GM18498 (cell line): ENCODE data around the gene HECW1.
"Not testable (repeated sequence)": the region's sequence is repeated elsewhere in the genome, so short reads cannot be mapped to it uniquely, and the experiment has no call there.

Experiments
- ATAC-seq: cut with Tn5 transposase; IDR thresholded peaks from one replicate; pipeline ENCODE4 v1.9.1; 2021; ENCODE audit warnings: mild to moderate bottlenecking, moderate library complexity; ENCODE audit not compliant: unreplicated experiment

Gene HECW1

DNA sequence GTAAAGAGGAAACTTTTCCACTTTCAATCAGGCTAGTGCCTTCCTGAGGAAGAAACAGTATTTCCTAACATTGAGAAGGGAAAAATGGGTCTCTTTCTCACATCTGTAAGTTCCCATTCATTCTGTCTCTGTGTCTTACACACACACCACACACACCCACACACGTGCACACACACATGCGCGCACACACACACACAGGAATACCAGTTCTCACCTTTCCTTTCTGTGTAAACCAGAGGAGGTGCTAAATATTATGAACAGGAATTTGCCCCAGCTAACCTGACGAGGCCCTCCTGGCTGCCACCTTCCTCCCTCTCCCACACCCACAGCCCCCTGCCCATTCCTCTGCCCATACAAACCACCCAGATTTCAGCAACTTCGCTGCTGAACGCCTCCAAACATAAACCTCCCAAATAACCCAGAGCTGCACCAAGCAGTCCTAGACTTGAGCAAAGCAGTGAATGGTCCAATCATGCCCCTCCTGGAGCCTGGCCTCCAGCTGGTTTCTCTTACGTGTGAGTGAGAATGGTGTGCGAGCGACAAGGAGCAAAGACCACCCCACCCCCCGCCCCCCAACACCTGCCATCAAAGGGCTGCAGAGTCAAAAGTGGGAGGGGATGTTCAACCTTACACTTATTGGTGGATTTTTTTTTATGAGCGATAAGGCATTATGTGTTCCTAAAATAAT is 190.5 kb downstream of the HECW1 start:
- ATAC-seq: no peak

DNA sequence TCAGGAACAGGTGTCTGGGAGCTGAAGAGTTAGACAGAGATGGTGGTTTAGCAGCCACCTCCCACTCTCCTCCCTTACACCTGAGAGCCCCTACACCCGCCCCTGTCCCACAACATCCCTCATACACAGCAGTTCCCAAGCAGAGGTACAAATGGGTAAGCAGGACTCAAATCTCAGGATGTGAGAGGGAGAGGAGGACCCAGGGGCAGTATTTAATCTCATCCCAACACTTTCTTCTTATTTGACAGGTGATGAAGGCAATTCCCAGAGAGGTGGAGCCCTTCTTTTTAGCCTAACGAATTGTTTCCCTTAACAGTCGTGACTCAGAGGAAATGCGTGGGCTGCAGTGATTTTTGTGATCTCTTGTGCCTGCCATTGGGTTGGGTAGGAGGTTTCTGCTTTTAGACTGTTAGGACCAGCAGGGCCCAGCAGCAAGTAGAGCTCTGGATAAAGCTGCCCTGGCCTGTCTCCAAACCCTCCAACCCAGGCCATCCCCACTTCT is 191.3 kb downstream of the HECW1 start:
- ATAC-seq: no peak

DNA sequence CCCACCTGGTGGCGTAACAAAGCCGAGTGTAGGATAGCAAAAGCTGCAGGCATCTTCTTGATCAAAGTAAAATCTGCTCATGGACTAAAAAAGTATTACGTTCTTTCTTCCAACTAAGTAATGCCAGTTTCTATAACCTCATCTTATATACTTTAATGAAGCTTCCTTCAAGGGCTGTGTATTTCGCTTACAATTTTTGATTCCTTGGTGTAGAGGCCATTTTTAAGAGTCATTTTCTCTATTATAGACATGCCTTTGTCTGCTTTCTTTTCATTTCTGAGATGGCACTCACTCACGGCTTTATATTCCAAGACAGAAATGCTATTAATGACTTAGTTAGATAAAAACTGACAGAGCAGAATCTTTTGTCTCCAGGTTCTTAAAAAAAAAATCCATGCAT is 194.0 kb downstream of the HECW1 start:
- ATAC-seq: no peak

DNA sequence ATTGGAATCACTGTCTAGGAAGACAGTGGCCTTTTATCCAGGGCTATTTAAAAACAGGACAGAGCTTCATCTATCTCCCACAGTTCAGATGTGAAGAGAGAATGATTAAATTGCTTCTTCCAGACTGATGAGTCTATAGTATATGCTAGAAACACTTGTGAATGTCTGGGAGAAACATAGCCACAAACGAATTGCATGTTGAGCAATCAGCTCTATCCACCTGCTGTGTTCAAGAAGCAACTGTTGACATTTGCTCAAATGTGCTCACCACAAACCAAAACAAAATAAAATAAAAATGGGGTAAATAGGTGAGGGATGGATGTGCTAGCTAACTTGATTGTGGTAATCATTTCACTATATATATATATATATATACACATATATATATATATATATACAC is 195.1 kb downstream of the HECW1 start:
- ATAC-seq: no peak

DNA sequence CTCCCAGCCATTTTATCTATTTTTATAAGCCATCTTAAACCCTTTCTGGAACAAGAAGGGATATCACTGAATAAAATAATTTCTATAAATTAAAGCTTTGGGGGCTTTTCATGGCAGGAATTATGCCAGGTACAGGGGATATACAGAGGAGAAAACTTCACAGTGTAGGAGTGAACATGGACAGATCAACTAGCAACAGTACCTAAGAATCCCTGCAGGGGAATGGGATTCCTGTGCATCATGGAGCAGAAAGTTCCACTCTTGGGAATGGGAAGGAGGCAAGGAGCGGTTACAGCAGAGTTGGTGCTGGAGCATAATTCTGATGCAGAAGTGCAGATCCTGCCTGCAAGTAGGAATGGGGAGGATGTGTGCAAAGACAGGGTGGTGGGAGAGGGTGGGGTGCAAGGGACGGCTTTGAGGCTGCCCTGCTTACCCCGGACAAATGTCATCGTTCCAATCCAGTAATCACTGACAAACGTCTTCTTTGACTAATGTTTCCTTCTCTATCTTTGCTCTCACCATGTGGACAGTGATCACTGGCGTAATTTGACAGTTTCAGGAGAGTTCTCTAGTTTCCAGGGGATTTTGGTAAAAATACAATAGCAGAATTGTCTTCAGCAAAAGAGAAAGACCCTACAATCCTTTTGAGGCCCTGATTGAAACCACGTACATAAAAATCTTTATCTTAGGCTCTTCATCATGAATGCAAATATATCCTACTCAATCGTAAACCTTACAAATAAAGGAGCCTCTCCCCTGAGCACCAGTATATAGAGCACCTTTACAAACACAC is 196.7 kb downstream of the HECW1 start:
- ATAC-seq: no peak

DNA sequence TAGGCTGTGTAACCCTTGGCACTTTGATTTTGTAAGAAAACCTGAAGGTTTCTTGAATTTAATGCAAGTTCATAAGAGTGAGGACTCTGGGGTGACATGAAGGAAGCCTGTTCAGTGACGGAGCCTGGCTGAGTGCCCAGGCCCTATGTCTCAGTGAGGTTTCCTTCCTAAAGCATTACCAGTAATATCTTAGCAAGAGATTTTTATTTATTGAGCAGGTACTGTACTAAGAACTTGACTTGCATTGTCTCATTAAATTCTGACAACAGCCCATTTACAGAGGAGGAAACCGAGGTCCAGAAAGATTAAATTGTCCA is 197.2 kb downstream of the HECW1 start:
- ATAC-seq: no peak

DNA sequence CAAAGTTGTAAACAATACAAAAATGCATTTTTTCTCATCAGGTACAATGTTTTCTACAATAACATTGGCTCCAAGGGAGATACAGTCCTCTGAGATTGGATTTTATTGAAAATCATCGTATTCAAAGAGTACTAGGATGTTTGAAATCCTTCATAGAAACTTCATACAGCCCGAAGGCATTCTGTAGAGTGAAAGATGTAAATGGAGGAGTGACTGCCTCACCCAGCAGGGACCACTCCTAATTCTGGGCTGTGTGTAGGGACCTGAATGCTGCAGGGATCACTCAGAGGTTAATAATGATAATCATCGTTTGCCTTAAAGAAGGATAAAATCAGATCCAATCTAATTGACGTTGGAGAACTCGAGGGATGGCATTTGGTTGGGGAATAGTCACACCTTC is 198.6 kb downstream of the HECW1 start:
- ATAC-seq: no peak

DNA sequence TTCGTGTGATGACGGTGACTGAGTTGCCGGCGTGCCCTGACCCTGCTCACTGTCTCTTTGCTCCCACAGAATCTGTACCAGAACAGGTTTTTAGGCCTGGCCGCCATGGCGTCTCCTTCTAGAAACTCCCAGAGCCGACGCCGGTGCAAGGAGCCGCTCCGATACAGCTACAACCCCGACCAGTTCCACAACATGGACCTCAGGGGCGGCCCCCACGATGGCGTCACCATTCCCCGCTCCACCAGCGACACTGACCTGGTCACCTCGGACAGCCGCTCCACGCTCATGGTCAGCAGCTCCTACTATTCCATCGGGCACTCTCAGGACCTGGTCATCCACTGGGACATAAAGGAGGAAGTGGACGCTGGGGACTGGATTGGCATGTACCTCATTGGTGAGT is 199.2 kb downstream of the HECW1 start:
- ATAC-seq: no peak

- no peak for ATAC-seq
Observed at GRCh38 chr7:43313628-43314378, 201.4 kb downstream of the HECW1 start.

GRCh38 chr7:43314379-43315158 is 202.1 kb downstream of the HECW1 start:
- ATAC-seq: no peak

DNA sequence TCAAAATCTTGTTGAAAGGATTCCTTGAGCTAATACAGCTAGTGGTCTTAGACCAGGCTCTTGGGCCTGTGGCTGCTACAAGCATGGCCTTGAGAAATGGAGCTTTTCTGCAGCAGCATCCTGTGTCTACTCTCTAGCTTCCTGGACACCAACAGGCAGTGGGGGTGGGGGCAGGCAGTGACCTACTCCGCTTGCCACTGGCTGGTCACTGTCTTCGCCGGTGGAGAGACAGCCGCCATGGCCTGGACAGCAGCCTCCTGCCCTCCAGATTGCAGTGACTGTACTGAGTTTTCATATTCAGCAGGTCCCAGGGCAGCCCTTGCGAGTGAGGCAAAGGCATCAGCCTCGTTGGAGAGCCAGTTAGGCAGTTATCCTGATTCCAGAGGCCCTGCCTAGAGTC is 204.6 kb downstream of the HECW1 start:
- ATAC-seq: no peak

GRCh38 chr7:43318188-43318770 is 205.8 kb downstream of the HECW1 start:
- ATAC-seq: no peak

DNA sequence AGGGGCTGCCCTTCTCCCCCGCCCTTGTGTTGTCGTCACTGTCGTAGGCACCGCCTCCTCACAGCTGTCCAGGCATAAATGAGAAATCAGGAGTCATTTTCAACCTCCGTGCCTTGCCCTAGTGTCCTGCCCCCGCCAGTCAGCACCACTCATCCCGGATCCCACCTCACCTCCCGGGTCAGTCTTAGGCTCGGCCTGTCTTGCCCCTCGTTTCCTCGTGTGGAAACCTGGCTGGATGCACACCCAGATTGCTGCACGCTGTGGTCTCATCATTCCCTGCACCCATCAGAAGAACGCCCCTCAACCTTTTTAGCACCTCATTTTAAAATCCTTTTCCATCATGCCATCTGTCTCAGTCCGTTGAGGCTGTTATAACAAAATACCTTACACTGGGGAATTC is 213.1 kb downstream of the HECW1 start:
- ATAC-seq: no peak

DNA sequence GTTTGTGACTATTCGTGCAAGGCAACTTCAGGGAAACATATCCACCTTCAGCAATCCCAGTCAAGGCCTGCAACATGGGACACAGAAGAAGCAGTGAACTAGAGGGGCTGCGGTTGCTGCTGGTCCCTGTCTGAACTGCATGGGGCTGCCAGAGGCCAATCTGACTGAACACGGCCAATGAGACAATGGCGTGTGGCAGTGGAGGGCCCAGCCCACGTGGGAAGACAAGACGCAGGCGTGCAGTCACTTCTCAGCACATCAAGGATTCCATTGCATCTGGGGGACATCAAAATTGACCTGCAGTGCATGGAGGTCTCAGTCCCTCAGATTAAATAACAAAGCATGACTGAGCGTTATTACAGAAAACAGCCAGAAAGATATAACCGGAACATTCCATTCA is 215.9 kb downstream of the HECW1 start:
- ATAC-seq: no peak

GRCh38 chr7:43328785-43329380 is 216.4 kb downstream of the HECW1 start:
- no peak for ATAC-seq

DNA sequence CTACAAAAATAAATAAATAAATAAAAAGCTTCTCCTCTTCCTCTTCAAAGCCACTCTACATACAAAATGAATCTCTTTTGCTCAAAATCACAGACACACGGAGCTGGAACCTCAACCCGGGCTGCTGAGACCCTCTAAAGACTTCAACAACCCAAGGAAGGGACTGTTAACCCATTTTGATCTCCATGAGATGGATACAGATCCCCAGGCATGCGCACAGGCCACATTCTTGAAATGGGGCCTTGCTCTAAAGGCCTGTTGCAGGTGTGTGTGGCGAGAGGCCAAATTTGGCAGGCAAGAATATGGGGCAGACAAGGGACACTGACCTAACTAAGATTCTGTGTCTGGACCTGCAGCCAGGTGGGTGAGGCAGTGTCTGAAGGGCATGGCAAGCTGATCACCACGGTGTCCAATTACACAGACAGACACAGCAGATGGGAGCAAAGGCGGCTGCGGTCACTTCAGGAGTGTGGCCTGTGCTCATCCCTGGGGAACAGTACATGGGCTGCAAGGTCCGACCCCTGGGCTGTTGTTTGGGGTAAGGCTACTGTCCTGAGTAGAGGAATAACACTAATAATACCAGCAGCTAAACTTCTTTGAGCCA is 219.8 kb downstream of the HECW1 start:
- no peak for ATAC-seq

DNA sequence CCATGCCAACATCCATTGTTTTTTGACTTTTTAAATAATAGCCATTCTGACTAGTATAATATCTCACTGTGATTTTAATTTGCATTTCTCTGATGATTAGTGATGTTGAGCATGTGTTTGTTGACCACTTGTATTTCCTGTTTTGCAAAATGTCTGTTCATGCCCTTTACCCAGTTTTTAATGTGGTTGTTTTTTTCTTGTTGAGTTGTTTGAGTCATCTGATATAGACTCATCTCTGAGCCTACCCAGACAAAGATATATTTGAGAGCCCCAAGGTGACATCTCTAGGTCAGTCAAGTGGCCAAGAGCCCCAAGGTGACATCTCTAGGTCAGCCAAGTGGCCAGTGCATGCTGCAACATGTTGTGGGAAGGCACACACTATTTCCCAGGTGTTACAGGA is 224.7 kb downstream of the HECW1 start:
- ATAC-seq: no peak

GRCh38 chr7:43337811-43338210 is 225.4 kb downstream of the HECW1 start:
- no peak for ATAC-seq

DNA sequence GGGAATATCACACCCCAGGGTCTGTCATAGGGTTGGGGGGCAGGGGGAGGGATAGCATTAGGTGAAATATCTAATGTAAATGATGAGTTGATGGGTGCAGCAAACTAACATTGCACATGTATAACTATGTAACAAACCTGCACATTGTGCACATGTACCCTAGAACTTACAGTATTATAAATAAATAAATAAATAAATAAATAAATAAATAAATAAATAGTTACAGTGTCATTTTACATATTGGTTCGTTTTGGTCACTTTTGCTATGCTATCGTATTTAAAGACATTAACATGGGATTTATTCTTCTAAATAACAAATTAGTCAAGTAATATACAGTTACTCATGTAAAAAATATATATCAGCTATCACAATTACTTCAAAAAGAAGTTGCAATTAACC is 228.7 kb downstream of the HECW1 start:
- no peak for ATAC-seq

GRCh38 chr7:43343417-43343816 is 231.0 kb downstream of the HECW1 start:
- ATAC-seq: not testable (repeated sequence)
